Ascending aorta (tissue), 2 donors: ENCODE measurements around the gene KIF25. TPM values are rescaled to one million over a fixed set of nuclear protein-coding genes. Genes with fewer than 3 reads are reported as not detected.

Experiments
- DNase-seq, 2 donors: peaks; one replicate each; pipeline ENCODE4 v3.0.0-alpha.2; 2019; ENCODE audit warnings: low spot score in 2 of 2
- H3K27ac ChIP-seq, 2 donors: fragments of 200-600 bp; sonication (generic); one replicate each; pipeline ENCODE4 v1.5.1; 2016 to 2017; ENCODE audit warnings: mild to moderate bottlenecking in 1 of 2
- H3K27me3 ChIP-seq: fragments of 200-600 bp; sonication (generic); one replicate; pipeline ENCODE4 v1.5.1; 2017
- H3K36me3 ChIP-seq, 2 donors: fragments of 200-600 bp; sonication (generic); one replicate each; pipeline ENCODE4 v1.5.1; 2016
- H3K4me1 ChIP-seq, 2 donors: fragments of 200-600 bp; sonication (generic); one replicate each; pipeline ENCODE4 v1.5.1; 2016 to 2017; ENCODE audit warnings: mild to moderate bottlenecking in 1 of 2
- H3K4me3 ChIP-seq, 2 donors: fragments of 200-600 bp; sonication (generic); one replicate each; pipeline ENCODE4 v1.5.1; 2016 to 2017; ENCODE audit warnings: mild to moderate bottlenecking in 1 of 2
- H3K9me3 ChIP-seq, 2 donors: fragments of 200-600 bp; sonication (generic); one replicate each; pipeline ENCODE4 v1.5.1; 2016
- intact Hi-C: fragments of 100-400 bp; cut with DNase I; formaldehyde crosslinking; loops from one replicate; pipeline ENCODE4 v1.15.1; 2023
- total RNA-seq: library from RNA; depleted of rRNA; stranded (reverse); fragments of >200 nt; gene quantifications from one replicate; pipeline ENCODE4 v1.1.0, GENCODE V29; 2016
- TF ChIP-seq, protein P1 (sequence below), 3 experiments: fragments of 200-600 bp in 2 of 3; fragments of 450-650 bp in 1 of 3; sonication (generic) in 2 of 3; IDR thresholded peaks; one replicate each; pipeline ENCODE4 v1.5.1; 2016 to 2019; ENCODE audit warnings: antibody characterized with exemption in 3 of 3, mild to moderate bottlenecking in 1 of 3, moderate library complexity in 1 of 3

KIF25 gene
- total RNA-seq, 1 donor from 2014 or later = not detected

DNA sequence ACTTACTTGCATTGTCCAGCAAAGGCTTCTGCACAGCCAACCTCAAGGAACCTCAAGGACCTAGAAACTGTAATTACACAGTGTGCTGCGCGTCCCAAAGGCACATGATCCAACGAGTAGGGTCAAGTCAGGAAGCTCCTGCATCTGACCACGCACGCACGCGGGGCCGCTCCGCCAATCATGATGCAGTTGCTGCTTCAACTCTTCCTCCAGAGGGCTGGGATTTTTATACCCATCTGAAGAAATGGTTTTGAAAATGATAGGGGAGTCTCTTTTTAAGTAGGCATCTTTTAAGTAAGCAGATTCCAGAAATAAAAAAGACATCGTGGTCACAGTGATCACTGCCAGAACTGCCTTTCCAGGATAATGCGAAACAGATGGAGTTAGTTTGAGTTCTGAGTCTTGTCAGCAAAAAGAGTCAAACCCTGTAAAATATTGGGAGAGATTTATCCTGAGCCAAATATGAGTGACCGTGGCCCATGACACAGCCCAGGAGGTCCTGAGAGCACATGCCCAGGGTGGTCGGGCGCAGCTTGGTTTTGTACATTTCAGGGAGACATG lies 34.0 kb downstream of the KIF25 start:
- no peaks in the 10 kb centered on the region for H3K36me3 ChIP-seq
- H3K4me1 ChIP-seq = no peaks in the 10 kb centered on the region
- H3K27me3 ChIP-seq = no peaks in the 10 kb centered on the region
- TF ChIP-seq, protein P1, sequence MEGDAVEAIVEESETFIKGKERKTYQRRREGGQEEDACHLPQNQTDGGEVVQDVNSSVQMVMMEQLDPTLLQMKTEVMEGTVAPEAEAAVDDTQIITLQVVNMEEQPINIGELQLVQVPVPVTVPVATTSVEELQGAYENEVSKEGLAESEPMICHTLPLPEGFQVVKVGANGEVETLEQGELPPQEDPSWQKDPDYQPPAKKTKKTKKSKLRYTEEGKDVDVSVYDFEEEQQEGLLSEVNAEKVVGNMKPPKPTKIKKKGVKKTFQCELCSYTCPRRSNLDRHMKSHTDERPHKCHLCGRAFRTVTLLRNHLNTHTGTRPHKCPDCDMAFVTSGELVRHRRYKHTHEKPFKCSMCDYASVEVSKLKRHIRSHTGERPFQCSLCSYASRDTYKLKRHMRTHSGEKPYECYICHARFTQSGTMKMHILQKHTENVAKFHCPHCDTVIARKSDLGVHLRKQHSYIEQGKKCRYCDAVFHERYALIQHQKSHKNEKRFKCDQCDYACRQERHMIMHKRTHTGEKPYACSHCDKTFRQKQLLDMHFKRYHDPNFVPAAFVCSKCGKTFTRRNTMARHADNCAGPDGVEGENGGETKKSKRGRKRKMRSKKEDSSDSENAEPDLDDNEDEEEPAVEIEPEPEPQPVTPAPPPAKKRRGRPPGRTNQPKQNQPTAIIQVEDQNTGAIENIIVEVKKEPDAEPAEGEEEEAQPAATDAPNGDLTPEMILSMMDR (IDR thresholded peaks at IDR 0.05) = no peak
- no peaks in the 10 kb centered on the region for H3K9me3 ChIP-seq
- no peak overlapping the region for H3K4me3 ChIP-seq
- intact Hi-C loops = no loop called here
- no peak for DNase-seq
- no peak overlapping the region for H3K27ac ChIP-seq

DNA sequence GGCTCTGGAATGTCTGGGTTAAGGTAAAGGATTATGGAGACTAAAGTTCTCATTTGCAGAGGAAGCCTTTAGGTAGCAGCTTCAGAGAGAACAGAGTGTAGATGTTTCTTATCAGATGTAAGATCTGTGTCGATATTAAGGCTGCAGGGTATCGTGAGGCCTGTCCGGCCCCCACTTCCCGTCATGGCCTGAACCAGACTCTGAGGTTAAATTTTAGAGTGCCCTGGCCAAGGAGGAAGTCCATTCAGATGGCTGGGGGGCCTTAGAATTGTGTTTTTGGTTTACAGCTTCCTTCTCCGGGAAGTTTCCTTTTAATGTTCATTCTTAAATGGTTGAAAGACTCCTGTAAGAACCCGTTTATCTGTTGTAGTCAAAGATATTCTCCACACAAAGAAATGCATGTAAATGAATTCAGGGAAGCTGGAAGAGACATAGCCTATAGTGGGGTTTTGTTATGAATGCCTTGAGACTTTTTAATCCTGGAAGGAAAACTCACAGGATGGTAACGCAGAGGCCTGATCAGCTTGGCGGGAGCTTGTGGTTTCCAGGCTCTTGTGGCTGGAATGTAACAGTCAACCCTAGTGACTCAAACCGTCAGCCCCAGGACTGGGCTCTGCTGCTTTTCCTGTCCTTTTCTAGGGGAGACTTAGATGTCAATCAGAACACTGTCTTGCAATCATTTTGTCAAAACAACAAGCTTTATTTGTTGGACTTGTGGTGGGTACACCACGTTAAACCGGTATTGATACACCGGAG lies 34.7 kb downstream of the KIF25 start:
- TF ChIP-seq, protein P1 (IDR thresholded peaks at IDR 0.05) = no peak
- intact Hi-C loops = no loop called here
- Histone ChIP-seq H3K36me3 (no peaks in the 10 kb centered on the region), H3K27me3 (no peaks in the 10 kb centered on the region), H3K4me3 (no peak overlapping the region), H3K9me3 (no peaks in the 10 kb centered on the region), H3K4me1 (no peaks in the 10 kb centered on the region), H3K27ac (no peak overlapping the region)
- no peak for DNase-seq

DNA sequence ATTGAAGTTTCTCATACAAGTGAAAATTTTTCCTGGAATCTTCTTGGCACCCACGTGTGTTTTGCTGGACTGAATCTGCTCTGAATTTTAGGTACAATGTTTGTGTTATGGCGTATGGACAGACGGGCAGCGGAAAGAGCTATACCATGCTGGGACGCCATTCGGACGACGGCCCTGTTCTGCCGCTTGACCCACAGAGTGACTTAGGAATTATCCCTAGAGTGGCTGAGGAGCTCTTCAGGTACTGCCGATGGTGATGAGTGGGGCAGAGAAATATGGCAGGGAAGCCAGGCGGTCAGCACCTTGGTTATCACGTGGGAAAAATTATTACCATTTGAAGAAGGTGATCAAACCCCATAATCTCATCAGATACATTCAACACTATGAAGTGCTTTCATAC lies 36.3 kb downstream of the KIF25 start:
- DNase-seq = no peak
- TF ChIP-seq, protein P1 (IDR thresholded peaks at IDR 0.05) = no peak
- H3K36me3 ChIP-seq = no peaks in the 10 kb centered on the region
- H3K4me3 ChIP-seq = no peak overlapping the region
- H3K4me1 ChIP-seq = no peaks in the 10 kb centered on the region
- intact Hi-C loops = no loop called here
- H3K9me3 ChIP-seq = no peaks in the 10 kb centered on the region
- no peak overlapping the region for H3K27ac ChIP-seq
- H3K27me3 ChIP-seq = no peaks in the 10 kb centered on the region

DNA sequence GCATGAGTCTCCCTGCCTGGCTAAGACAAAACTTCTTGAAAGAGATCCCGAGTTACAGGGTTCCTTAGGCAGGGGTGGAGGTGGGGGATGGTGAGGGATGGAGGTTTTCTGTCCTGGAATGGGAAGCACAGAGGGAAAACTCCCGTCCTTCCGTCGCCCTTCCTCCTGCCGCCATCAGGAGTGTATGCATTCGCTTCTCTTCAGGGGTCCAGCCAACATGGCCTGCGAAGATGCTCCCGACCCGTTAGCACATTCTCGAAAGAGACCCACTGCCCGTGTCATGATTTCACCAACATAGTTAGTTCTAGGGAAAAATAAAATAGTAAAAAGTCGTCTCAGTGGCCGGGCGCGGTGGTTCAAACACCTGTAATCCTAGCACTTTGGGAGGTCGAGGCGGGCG lies 37.1 kb downstream of the KIF25 start:
- Histone ChIP-seq H3K27ac (no peak overlapping the region), H3K36me3 (no peaks in the 10 kb centered on the region), H3K9me3 (peaks cover 4% of the 10 kb centered on the region in 2 donors), H3K27me3 (no peaks in the 10 kb centered on the region), H3K4me1 (no peaks in the 10 kb centered on the region), H3K4me3 (no peak overlapping the region)
- TF ChIP-seq, protein P1 (IDR thresholded peaks at IDR 0.05) = no peak
- intact Hi-C loops = no loop called here
- no peak for DNase-seq

DNA sequence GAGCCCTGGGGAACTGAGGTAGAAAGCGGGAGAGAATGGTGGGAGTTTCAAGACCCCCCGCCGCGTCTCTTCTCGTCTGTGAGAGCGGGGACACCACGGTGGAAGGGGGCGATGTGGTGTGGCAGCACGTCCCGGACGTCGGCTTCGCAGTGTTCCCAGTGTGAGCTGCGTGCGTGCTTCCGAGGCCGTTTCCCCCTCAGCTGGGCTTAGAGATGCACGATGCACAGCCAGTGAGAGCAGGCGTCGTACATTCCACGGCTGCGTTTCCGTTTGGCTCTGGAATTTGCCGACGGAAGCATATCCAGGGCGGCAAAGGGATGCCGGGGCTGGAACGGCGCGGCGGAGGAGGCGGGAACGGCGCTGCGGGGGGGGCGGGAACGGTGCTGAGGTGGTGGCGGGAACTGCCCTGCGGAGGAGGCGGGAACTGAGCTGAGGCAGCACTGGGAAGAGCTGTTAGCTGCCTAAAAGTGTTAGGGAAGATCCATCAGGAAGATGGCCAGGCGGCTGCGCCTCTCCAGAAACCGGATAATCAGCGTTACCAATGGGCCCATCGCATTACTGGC lies 37.7 kb downstream of the KIF25 start:
- Histone ChIP-seq H3K9me3 (peaks cover 5 to 10% of the 10 kb centered on the region in 2 donors), H3K4me1 (no peaks in the 10 kb centered on the region), H3K27me3 (no peaks in the 10 kb centered on the region), H3K4me3 (peak overlapping the region; percentile 32 to 57), H3K27ac (peak overlapping the region in 1 of 2 donors; percentile 48), H3K36me3 (no peaks in the 10 kb centered on the region)
- TF ChIP-seq, protein P1 (IDR thresholded peaks at IDR 0.05) = no peak
- intact Hi-C loops = no loop called here
- peak in 1 of 2 donors; percentile 77 for DNase-seq
